GM12878 (cell line): Measurements from ENCODE around the gene CD79A.

Experiments used
- CEBPB ChIP-seq, 2 experiments: fragments of 150-350 bp in 1 of 2; IDR thresholded peaks; 2 replicates each; pipeline ENCODE4 v1.6.1; 2012 to 2014; ENCODE audit warnings: low read depth in 2 of 2, low read length in 2 of 2, borderline replicate concordance in 1 of 2, inconsistent platforms in 1 of 2
- FOXM1 ChIP-seq: IDR thresholded peaks from 2 replicates; pipeline ENCODE4 v1.6.1; 2012; ENCODE audit warnings: low read depth, mild to moderate bottlenecking, inconsistent platforms, low read length, moderate library complexity
- POLR2A ChIP-seq: IDR thresholded peaks from 2 replicates; pipeline ENCODE4 v1.6.1; 2011; ENCODE audit warnings: low read depth, mild to moderate bottlenecking, low read length
- RCOR1 ChIP-seq: conservative IDR thresholded peaks from 2 replicates; pipeline ENCODE4 v1.6.1; 2012; ENCODE audit warnings: low read depth, low read length, improper control_type of control experiment
- RFX5 ChIP-seq: IDR thresholded peaks from 2 replicates; pipeline ENCODE4 v1.6.1; 2011; ENCODE audit warnings: low read depth, low read length, improper control_type of control experiment
- SRF ChIP-seq, 2 experiments: IDR thresholded peaks; 2 replicates each; pipeline ENCODE4 v1.6.1; 2011; ENCODE audit warnings: low read depth in 2 of 2, low read length in 2 of 2, mild to moderate bottlenecking in 1 of 2, moderate library complexity in 1 of 2
- TBL1XR1 ChIP-seq: IDR thresholded peaks from 2 replicates; pipeline ENCODE4 v1.6.1; 2012; ENCODE audit warnings: low read depth, low read length, improper control_type of control experiment
- TCF12 ChIP-seq: IDR thresholded peaks from 2 replicates; pipeline ENCODE4 v1.6.1; 2011; ENCODE audit warnings: low read depth, mild to moderate bottlenecking, low read length
- ZZZ3 ChIP-seq: IDR thresholded peaks from 2 replicates; pipeline ENCODE4 v1.6.1; 2011; ENCODE audit warnings: low read depth; ENCODE audit not compliant: control insufficient read depth, insufficient read length
- TF ChIP-seq, protein P1 (sequence below): fragments of 450-650 bp; IDR thresholded peaks from 2 replicates; pipeline ENCODE4 v1.6.1; 2017; ENCODE audit warnings: mild to moderate bottlenecking
- TF ChIP-seq, protein P2 (sequence below), 3 experiments: IDR thresholded peaks in 2 of 3; conservative IDR thresholded peaks in 1 of 3; 2 replicates each; pipeline ENCODE4 v1.5.1; 2011; ENCODE audit warnings: low read depth in 3 of 3, low read length in 3 of 3, mild to moderate bottlenecking in 3 of 3, control low read depth in 2 of 3, moderate library complexity in 2 of 3, inconsistent platforms in 1 of 3, mixed read lengths in 1 of 3; ENCODE audit not compliant: control insufficient read depth in 2 of 3, insufficient read depth in 1 of 3; ENCODE audit errors: extremely low read depth in 1 of 3
- TF ChIP-seq, protein P3 (sequence below): fragments of 450-650 bp; formaldehyde crosslinking; IDR thresholded peaks from 2 replicates; pipeline ENCODE4 v1.4.0; 2022; ENCODE audit warnings: mild to moderate bottlenecking, moderate library complexity

DNA sequence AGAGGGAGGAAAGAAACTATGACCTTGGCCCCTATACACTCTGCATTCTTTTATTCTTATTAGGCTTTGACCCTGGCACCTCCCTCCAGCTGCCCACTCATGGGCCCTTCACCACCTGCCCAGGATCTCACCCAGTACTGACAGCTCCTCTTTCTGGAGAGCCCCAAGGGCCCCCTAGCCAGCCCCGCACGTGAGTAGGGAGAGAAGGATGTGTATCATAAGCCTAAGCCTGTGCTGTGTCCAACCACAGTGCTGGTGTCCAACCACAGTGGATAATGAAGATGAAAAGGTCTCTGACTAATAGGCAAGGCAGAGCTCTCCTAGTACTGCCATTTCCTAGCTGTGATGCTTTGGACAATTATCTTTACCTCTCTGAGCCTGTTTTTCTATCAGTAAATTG lies 28.0 kb upstream of the CD79A start:
- TF ChIP-seq SRF (IDR thresholded peaks at IDR 0.05; ENCODE audit: low read depth in 2 of 2, low read length in 2 of 2) (no peak), FOXM1 (no peak), RFX5 (no peak), ZZZ3 (no peak), TBL1XR1 (no peak), RCOR1 (no peak), POLR2A (no peak), CEBPB (IDR thresholded peaks at IDR 0.05; ENCODE audit: borderline replicate concordance in 1 of 2, low read depth in 2 of 2, low read length in 2 of 2) (no peak), TCF12 (no peak)
- TF ChIP-seq, protein P1, sequence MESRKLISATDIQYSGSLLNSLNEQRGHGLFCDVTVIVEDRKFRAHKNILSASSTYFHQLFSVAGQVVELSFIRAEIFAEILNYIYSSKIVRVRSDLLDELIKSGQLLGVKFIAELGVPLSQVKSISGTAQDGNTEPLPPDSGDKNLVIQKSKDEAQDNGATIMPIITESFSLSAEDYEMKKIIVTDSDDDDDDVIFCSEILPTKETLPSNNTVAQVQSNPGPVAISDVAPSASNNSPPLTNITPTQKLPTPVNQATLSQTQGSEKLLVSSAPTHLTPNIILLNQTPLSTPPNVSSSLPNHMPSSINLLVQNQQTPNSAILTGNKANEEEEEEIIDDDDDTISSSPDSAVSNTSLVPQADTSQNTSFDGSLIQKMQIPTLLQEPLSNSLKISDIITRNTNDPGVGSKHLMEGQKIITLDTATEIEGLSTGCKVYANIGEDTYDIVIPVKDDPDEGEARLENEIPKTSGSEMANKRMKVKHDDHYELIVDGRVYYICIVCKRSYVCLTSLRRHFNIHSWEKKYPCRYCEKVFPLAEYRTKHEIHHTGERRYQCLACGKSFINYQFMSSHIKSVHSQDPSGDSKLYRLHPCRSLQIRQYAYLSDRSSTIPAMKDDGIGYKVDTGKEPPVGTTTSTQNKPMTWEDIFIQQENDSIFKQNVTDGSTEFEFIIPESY, result no peak
- TF ChIP-seq, protein P2, sequence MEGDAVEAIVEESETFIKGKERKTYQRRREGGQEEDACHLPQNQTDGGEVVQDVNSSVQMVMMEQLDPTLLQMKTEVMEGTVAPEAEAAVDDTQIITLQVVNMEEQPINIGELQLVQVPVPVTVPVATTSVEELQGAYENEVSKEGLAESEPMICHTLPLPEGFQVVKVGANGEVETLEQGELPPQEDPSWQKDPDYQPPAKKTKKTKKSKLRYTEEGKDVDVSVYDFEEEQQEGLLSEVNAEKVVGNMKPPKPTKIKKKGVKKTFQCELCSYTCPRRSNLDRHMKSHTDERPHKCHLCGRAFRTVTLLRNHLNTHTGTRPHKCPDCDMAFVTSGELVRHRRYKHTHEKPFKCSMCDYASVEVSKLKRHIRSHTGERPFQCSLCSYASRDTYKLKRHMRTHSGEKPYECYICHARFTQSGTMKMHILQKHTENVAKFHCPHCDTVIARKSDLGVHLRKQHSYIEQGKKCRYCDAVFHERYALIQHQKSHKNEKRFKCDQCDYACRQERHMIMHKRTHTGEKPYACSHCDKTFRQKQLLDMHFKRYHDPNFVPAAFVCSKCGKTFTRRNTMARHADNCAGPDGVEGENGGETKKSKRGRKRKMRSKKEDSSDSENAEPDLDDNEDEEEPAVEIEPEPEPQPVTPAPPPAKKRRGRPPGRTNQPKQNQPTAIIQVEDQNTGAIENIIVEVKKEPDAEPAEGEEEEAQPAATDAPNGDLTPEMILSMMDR (IDR thresholded peaks at IDR 0.05 in 2 of 3, conservative IDR thresholded peaks at IDR 0.05 in 1 of 3; ENCODE audit: control insufficient read depth in 2 of 3, extremely low read depth in 1 of 3, insufficient read depth in 1 of 3, low read depth in 3 of 3, low read length in 3 of 3), result no peak
- TF ChIP-seq, protein P3, sequence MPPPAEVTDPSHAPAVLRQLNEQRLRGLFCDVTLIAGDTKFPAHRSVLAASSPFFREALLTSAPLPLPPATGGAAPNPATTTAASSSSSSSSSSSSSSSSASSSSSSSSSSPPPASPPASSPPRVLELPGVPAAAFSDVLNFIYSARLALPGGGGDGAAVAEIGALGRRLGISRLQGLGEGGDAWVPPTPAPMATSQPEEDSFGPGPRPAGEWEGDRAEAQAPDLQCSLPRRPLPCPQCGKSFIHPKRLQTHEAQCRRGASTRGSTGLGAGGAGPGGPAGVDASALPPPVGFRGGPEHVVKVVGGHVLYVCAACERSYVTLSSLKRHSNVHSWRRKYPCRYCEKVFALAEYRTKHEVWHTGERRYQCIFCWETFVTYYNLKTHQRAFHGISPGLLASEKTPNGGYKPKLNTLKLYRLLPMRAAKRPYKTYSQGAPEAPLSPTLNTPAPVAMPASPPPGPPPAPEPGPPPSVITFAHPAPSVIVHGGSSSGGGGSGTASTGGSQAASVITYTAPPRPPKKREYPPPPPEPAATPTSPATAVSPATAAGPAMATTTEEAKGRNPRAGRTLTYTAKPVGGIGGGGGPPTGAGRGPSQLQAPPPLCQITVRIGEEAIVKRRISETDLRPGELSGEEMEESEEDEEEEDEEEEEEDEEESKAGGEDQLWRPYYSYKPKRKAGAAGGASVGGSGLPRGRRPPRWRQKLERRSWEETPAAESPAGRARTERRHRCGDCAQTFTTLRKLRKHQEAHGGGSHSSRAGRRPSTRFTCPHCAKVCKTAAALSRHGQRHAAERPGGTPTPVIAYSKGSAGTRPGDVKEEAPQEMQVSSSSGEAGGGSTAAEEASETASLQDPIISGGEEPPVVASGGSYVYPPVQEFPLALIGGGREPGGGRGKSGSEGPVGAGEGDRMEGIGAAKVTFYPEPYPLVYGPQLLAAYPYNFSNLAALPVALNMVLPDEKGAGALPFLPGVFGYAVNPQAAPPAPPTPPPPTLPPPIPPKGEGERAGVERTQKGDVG (CRISPR knock-in tag), result no peak
